GM12878 (cell line): Measurements from ENCODE around the gene CLRN1. TPM values are rescaled to one million over a fixed set of nuclear protein-coding genes. Genes with fewer than 3 reads are reported as not detected.

Experiments used
- ATAC-seq: fragments of 200-7000 bp; cut with Tn5 transposase; 3 replicates; pipeline ENCODE4 v1.9.1; 2020; ENCODE audit warnings: mild to moderate bottlenecking, moderate library complexity
- BruUV-seq: library from RNA; stranded (reverse); fragments of 400-500 nt; replicated peaks from 2 replicates; lab custom pipeline; 2021; lab: Mats Ljungman, UMichigan
- CTCF ChIA-PET: fragments of 300-600 bp; sonication (Branson Sonifier 250); formaldehyde crosslinking; extraction: SDS; loops from one replicate; lab custom pipeline; 2021; ENCODE audit warnings: inconsistent platforms; lab: Yijun Ruan, JAX
- POLR2A ChIA-PET: fragments of 350-600 bp; formaldehyde crosslinking; extraction: SDS; loops from one replicate; lab custom pipeline; 2021; ENCODE audit warnings: inconsistent platforms; lab: Charles Lee
- RAD21 ChIA-PET: fragments of 300-600 bp; sonication (Branson Sonifier 250); formaldehyde crosslinking; loops from one replicate; lab custom pipeline; 2023; ENCODE audit warnings: antibody characterized with exemption; ENCODE audit not compliant: unreplicated experiment; lab: Charles Lee
- SMC1A ChIA-PET: fragments of 300-600 bp; sonication (Branson Sonifier 250); formaldehyde crosslinking; loops from one replicate; lab custom pipeline; 2023; ENCODE audit not compliant: unreplicated experiment, uncharacterized antibody; lab: Charles Lee
- DNase-seq: peaks from one replicate; pipeline ENCODE4 v3.0.0-alpha.2; 2011; ENCODE audit warnings: low read depth, low spot score
- FAIRE-seq: peaks from 3 replicates; lab custom pipeline; 2011; peaks lifted over from hg19 to GRCh38; lab: Jason Lieb, UNC
- H2AFZ ChIP-seq: 2 replicates; pipeline ENCODE4 v1.6.0; 2011; ENCODE audit warnings: low read depth, low read length, control low read depth; ENCODE audit not compliant: control insufficient read depth
- H3K27ac ChIP-seq: 2 replicates; pipeline ENCODE4 v1.5.1; 2011; ENCODE audit warnings: control low read depth; ENCODE audit not compliant: control insufficient read depth, insufficient read depth
- H3K27me3 ChIP-seq, 2 experiments: replicated peaks in 1 of 2; 2 replicates each; pipeline versions ENCODE4 v1.6.0 to v1.6.1; 2011; ENCODE audit warnings: low read length in 1 of 2; ENCODE audit not compliant: control insufficient read depth in 2 of 2, insufficient read depth in 2 of 2
- H3K36me3 ChIP-seq, 2 experiments: 2 replicates each; pipeline ENCODE4 v1.5.1; 2011; ENCODE audit warnings: low read length in 1 of 2; ENCODE audit not compliant: control insufficient read depth in 2 of 2, insufficient read depth in 2 of 2
- H3K4me1 ChIP-seq: 2 replicates; pipeline ENCODE4 v1.6.1; 2011; ENCODE audit warnings: mild to moderate bottlenecking, low read length, moderate library complexity, mixed read lengths; ENCODE audit not compliant: control insufficient read depth, insufficient read depth
- H3K4me2 ChIP-seq: 2 replicates; pipeline ENCODE4 v1.6.0; 2011; ENCODE audit warnings: control low read depth; ENCODE audit not compliant: control insufficient read depth, insufficient read depth
- H3K4me3 ChIP-seq: fragments of 200-600 bp; sonication (generic); 2 replicates; pipeline ENCODE4 v1.5.1; 2016
- H3K79me2 ChIP-seq: 2 replicates; pipeline ENCODE4 v1.6.0; 2011; ENCODE audit warnings: low read length; ENCODE audit not compliant: control insufficient read depth, insufficient read depth
- H3K9ac ChIP-seq: 2 replicates; pipeline ENCODE4 v1.8.0; 2011; ENCODE audit warnings: low read length, control low read depth, mixed read lengths; ENCODE audit not compliant: control insufficient read depth, insufficient read depth
- H3K9me3 ChIP-seq: replicated peaks from 3 replicates; pipeline ENCODE4 v1.5.1; 2011; ENCODE audit warnings: mild to moderate bottlenecking, low read length; ENCODE audit not compliant: control insufficient read depth, insufficient read depth
- H4K20me1 ChIP-seq: 2 replicates; pipeline ENCODE4 v1.6.0; 2011; ENCODE audit not compliant: control insufficient read depth, insufficient read depth
- BACH1 ChIP-seq: fragments of 450-650 bp; IDR thresholded peaks from 2 replicates; pipeline ENCODE4 v1.6.1; 2017; ENCODE audit warnings: mild to moderate bottlenecking, borderline replicate concordance
- BRCA1 ChIP-seq: IDR thresholded peaks from 2 replicates; pipeline ENCODE4 v1.6.1; 2011; ENCODE audit warnings: low read depth, low read length, improper control_type of control experiment
- CBX5 ChIP-seq: sonication (generic); IDR thresholded peaks from 2 replicates; pipeline ENCODE4 v1.6.1; 2016; ENCODE audit warnings: low read depth, moderate library complexity, mild to moderate bottlenecking, inconsistent platforms
- CREB1 ChIP-seq: IDR thresholded peaks from 2 replicates; pipeline ENCODE4 v1.6.1; 2012; ENCODE audit warnings: low read depth, mild to moderate bottlenecking, inconsistent platforms
- EGR1 ChIP-seq, 2 experiments: IDR thresholded peaks; 1 replicate in 1 of 2; 2 replicates in 1 of 2; pipeline ENCODE4 v1.6.1; 2011 to 2012; ENCODE audit warnings: low read depth in 2 of 2, low read length in 2 of 2, borderline replicate concordance in 1 of 2, mild to moderate bottlenecking in 1 of 2, moderate library complexity in 1 of 2
- GABPA ChIP-seq: IDR thresholded peaks from 2 replicates; pipeline ENCODE4 v1.6.1; 2014; ENCODE audit warnings: antibody characterized with exemption, low read depth, mild to moderate bottlenecking, inconsistent platforms
- HDAC2 ChIP-seq: fragments of 200-600 bp; sonication (generic); IDR thresholded peaks from 2 replicates; pipeline ENCODE4 v1.6.1; 2017
- LARP7 ChIP-seq: fragments of 450-650 bp; IDR thresholded peaks from 2 replicates; pipeline ENCODE4 v1.6.1; 2017; ENCODE audit warnings: mild to moderate bottlenecking
- NR2C2 ChIP-seq: IDR thresholded peaks from 2 replicates; pipeline ENCODE4 v1.6.1; 2011; ENCODE audit warnings: borderline replicate concordance, low read depth; ENCODE audit not compliant: control insufficient read depth, insufficient read length
- NR2F1 ChIP-seq: fragments of 450-650 bp; conservative IDR thresholded peaks from 2 replicates; pipeline ENCODE4 v1.6.1; 2017; ENCODE audit warnings: mild to moderate bottlenecking
- PAX5 ChIP-seq: IDR thresholded peaks from 2 replicates; pipeline ENCODE4 v1.6.1; 2011; ENCODE audit warnings: low read depth, low read length, borderline replicate concordance
- PKNOX1 ChIP-seq: fragments of 450-650 bp; IDR thresholded peaks from 2 replicates; pipeline ENCODE4 v1.6.1; 2016; ENCODE audit warnings: mild to moderate bottlenecking
- RELA ChIP-seq: fragments of 450-650 bp; IDR thresholded peaks from 2 replicates; pipeline ENCODE4 v1.8.0; 2014; ENCODE audit warnings: borderline replicate concordance; ENCODE audit not compliant: partially characterized antibody
- STAT3 ChIP-seq: IDR thresholded peaks from 2 replicates; pipeline ENCODE4 v1.6.1; 2011; ENCODE audit warnings: low read depth, low read length, improper control_type of control experiment
- TAF1 ChIP-seq: IDR thresholded peaks from 2 replicates; pipeline ENCODE4 v1.6.1; 2011; ENCODE audit warnings: mild to moderate bottlenecking, low read depth, low read length, borderline replicate concordance
- TBL1XR1 ChIP-seq: IDR thresholded peaks from 2 replicates; pipeline ENCODE4 v1.6.1; 2012; ENCODE audit warnings: low read depth, low read length, improper control_type of control experiment
- WGBS: methylation state at CpG from one replicate; pipeline ENCODE4 v1.1.6; 2016; ENCODE audit warnings: low lambda C conversion rate; ENCODE audit not compliant: insufficient replicate concordance, insufficient coverage; ENCODE audit errors: missing lambda C conversion rate; 5-methylcytosine and 5-hydroxymethylcytosine counted together
- in situ Hi-C: fragments of 300-500 bp; cut with MboI; formaldehyde crosslinking; loops from 9 replicates; pipeline ENCODE4 v1.14.3; 2018; ENCODE audit warnings: mixed read lengths
- intact Hi-C: fragments of 100-400 bp; cut with micrococcal nuclease; formaldehyde crosslinking; loops from one replicate; pipeline ENCODE4 v1.14.2; 2022; ENCODE audit not compliant: unreplicated experiment
- polyA plus RNA-seq, 11 experiments: library from polyadenylated mRNA; depleted of rRNA in 4 of 11; unstranded in 6 of 11; stranded (reverse) in 5 of 11; fragments of >200 nt; fragmentation: Nextera tagmentation in 4 of 11; fragmentation: Illumina TruSeq in 1 of 11; extraction: Ambion mirVana in 4 of 11; extraction: Trizol in 1 of 11; gene quantifications; 1 replicate in 1 of 11; 2 replicates in 10 of 11; pipeline versions ENCODE4 v1.2.1 to v1.2.3, GENCODE V29; 2011 to 2016; ENCODE audit warnings: inconsistent platforms in 2 of 11, missing spikeins in 2 of 11, low read depth in 1 of 11
- total RNA-seq, 4 experiments: library from RNA; depleted of rRNA in 3 of 4; stranded (reverse); fragments of >200 nt in 3 of 4; fragmentation: Illumina TruSeq in 1 of 4; extraction: Trizol in 1 of 4; gene quantifications; 2 replicates each; pipeline versions ENCODE4 v1.2.1 to v1.2.3, GENCODE V29; 2013 to 2021
- TF ChIP-seq, protein P1 (sequence below): fragments of 450-650 bp; IDR thresholded peaks from 2 replicates; pipeline ENCODE4 v1.6.1; 2017; ENCODE audit warnings: mild to moderate bottlenecking, moderate library complexity

The CLRN1 gene
- total and polyA plus RNA-seq, 10 of the 15 experiments (the other 5 are each of a cell fraction or from before 2014, with no cell fraction given) = not detected

DNA sequence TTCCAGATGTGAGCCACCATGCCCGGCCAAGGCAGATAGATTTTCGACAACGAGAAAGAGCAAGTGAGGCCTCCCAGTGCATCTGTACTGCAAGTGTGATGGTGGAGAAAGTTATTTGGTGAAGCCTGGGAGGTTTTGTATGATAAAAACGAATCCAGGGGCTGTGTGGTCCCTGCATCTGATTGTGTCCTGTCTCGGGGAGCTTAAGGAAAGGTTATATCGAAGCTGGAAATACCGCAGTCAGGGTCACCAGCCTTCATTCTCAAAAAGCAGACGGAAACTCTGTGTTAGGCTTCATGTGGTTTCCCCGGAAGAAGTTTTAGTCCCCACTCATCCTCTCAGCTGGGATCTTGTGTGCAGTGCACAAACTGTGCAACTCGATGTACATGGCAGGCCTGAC, 70.7 kb downstream of the CLRN1 start:
- 53% methylated on average over 10 of the region's 10 CpGs for WGBS
- SMC1A ChIA-PET = interaction anchor here (1.1 kb wide), 1 partner anchor 12 kb away, joined by 4 read pairs; no protein-coding TSS in a partner anchor

GRCh38 chr3:150899141-150899540, 73.4 kb downstream of the CLRN1 start:
- no peak overlapping the region for H3K27ac ChIP-seq
- BruUV-seq = no TSS peak
- CTCF ChIA-PET = no interaction called here
- TF ChIP-seq GABPA (no peak), CREB1 (no peak), NR2C2 (no peak), PKNOX1 (no peak), NR2F1 (no peak), HDAC2 (no peak), EGR1 (IDR thresholded peaks at IDR 0.05; ENCODE audit: borderline replicate concordance in 1 of 2, low read depth in 2 of 2, low read length in 2 of 2) (no peak)
- TF ChIP-seq, protein P1, sequence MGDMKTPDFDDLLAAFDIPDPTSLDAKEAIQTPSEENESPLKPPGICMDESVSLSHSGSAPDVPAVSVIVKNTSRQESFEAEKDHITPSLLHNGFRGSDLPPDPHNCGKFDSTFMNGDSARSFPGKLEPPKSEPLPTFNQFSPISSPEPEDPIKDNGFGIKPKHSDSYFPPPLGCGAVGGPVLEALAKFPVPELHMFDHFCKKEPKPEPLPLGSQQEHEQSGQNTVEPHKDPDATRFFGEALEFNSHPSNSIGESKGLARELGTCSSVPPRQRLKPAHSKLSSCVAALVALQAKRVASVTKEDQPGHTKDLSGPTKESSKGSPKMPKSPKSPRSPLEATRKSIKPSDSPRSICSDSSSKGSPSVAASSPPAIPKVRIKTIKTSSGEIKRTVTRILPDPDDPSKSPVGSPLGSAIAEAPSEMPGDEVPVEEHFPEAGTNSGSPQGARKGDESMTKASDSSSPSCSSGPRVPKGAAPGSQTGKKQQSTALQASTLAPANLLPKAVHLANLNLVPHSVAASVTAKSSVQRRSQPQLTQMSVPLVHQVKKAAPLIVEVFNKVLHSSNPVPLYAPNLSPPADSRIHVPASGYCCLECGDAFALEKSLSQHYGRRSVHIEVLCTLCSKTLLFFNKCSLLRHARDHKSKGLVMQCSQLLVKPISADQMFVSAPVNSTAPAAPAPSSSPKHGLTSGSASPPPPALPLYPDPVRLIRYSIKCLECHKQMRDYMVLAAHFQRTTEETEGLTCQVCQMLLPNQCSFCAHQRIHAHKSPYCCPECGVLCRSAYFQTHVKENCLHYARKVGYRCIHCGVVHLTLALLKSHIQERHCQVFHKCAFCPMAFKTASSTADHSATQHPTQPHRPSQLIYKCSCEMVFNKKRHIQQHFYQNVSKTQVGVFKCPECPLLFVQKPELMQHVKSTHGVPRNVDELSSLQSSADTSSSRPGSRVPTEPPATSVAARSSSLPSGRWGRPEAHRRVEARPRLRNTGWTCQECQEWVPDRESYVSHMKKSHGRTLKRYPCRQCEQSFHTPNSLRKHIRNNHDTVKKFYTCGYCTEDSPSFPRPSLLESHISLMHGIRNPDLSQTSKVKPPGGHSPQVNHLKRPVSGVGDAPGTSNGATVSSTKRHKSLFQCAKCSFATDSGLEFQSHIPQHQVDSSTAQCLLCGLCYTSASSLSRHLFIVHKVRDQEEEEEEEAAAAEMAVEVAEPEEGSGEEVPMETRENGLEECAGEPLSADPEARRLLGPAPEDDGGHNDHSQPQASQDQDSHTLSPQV = no peak

More for the DNA sequence above, 70.7 kb downstream of the CLRN1 start:
- Histone ChIP-seq H3K4me2 (no peak overlapping the region), H3K9me3 (no peaks in the 10 kb centered on the region), H2AFZ (no peak overlapping the region), H3K9ac (no peak overlapping the region), H3K79me2 (no peaks in the 10 kb centered on the region), H3K27ac (no peak overlapping the region), H3K27me3 (peaks cover 0 to 2% of the 10 kb centered on the region in 2 experiments; a peak in 2 of 4 replicates), H3K4me1 (no peaks in the 10 kb centered on the region), H3K4me3 (no peak overlapping the region), H4K20me1 (no peaks in the 10 kb centered on the region), H3K36me3 (no peaks in the 10 kb centered on the region)
- ATAC-seq = no peak
- no peak for DNase-seq
- CTCF ChIA-PET = no interaction called here
- no peak for TF ChIP-seq LARP7
- TF ChIP-seq BRCA1 = no peak
- TF ChIP-seq CBX5 = no peak
- no peak for TF ChIP-seq RELA
- no peak for TF ChIP-seq BACH1
- no peak for TF ChIP-seq TAF1
- TF ChIP-seq PAX5 = no peak
- TF ChIP-seq TBL1XR1 = no peak
- no peak for TF ChIP-seq STAT3
- intact Hi-C loops (no loop called here), in situ Hi-C loops (no loop called here)
- FAIRE-seq = no peak
- RAD21 ChIA-PET = no interaction called here
- BruUV-seq = no TSS peak
- POLR2A ChIA-PET = no interaction called here

More at GRCh38 chr3:150899141-150899540, 73.4 kb downstream of the CLRN1 start:
- ChIA-PET SMC1A (interaction anchor here (0.7 kb wide), 1 partner anchor 514 kb away, joined by 3 read pairs; no protein-coding TSS in a partner anchor), POLR2A (no interaction called here), RAD21 (no interaction called here)
- no peak for DNase-seq
- no peak overlapping the region for H3K4me2 ChIP-seq
- no peaks in the 10 kb centered on the region; a peak in 2 of 4 replicates for H3K27me3 ChIP-seq
- intact Hi-C loops = no loop called here
- no peak overlapping the region for H3K4me3 ChIP-seq
- in situ Hi-C loops = no loop called here
- no peak for FAIRE-seq
- no peak overlapping the region for H2AFZ ChIP-seq
- H3K4me1 ChIP-seq = no peaks in the 10 kb centered on the region
- no peaks in the 10 kb centered on the region for H3K36me3 ChIP-seq
- H3K9me3 ChIP-seq = no peaks in the 10 kb centered on the region
- no peaks in the 10 kb centered on the region for H4K20me1 ChIP-seq
- H3K79me2 ChIP-seq = no peaks in the 10 kb centered on the region
- 23% methylated on average over 2 of the region's 2 CpGs for whole genome bisulfite sequencing
- H3K9ac ChIP-seq = no peak overlapping the region
- ATAC-seq = no peak
